HepG2 (cell line): ENCODE measurements around the gene UCKL1. TPM values are rescaled to one million over a fixed set of nuclear protein-coding genes. Genes with fewer than 3 reads are reported as not detected.

Experiments used
- CREM ChIP-seq, 2 experiments: sonication (generic) in 1 of 2; formaldehyde crosslinking in 1 of 2; IDR thresholded peaks; 2 replicates each; pipeline versions ENCODE4 v1.4.0 to v1.6.1; 2016 to 2020; ENCODE audit warnings: antibody characterized with exemption in 1 of 2, mild to moderate bottlenecking in 1 of 2, missing genetic modification reagents in 1 of 2
- EP300 ChIP-seq, 3 experiments: sonication (generic) in 1 of 3; formaldehyde crosslinking in 1 of 3; IDR thresholded peaks; 2 replicates each; pipeline versions ENCODE4 v1.5.1 to v1.6.1; 2011 to 2020; ENCODE audit warnings: low read depth in 2 of 3, low read length in 2 of 3, borderline replicate concordance in 1 of 3, improper control_type of control experiment in 1 of 3, mild to moderate bottlenecking in 1 of 3, missing genetic modification reagents in 1 of 3, moderate library complexity in 1 of 3
- GATAD2A ChIP-seq: IDR thresholded peaks from 2 replicates; pipeline ENCODE4 v1.6.1; 2016
- HNF1B ChIP-seq: sonication (generic); formaldehyde crosslinking; IDR thresholded peaks from 2 replicates; pipeline ENCODE4 v1.5.1; 2020; ENCODE audit warnings: mild to moderate bottlenecking, moderate library complexity, missing genetic modification reagents
- KDM5A ChIP-seq: fragments of 200-600 bp; sonication (generic); IDR thresholded peaks from 2 replicates; pipeline ENCODE4 v1.7.0; 2018; ENCODE audit warnings: antibody characterized with exemption, mild to moderate bottlenecking, low read length, borderline replicate concordance
- MTF1 ChIP-seq: sonication (generic); formaldehyde crosslinking; IDR thresholded peaks from 2 replicates; pipeline ENCODE4 v1.5.0; 2020; ENCODE audit warnings: missing genetic modification reagents
- NFKB2 ChIP-seq: sonication (generic); formaldehyde crosslinking; IDR thresholded peaks from 2 replicates; pipeline ENCODE4 v1.4.0; 2020; ENCODE audit warnings: missing genetic modification reagents, borderline replicate concordance
- NFYB ChIP-seq: sonication (generic); formaldehyde crosslinking; IDR thresholded peaks from 2 replicates; pipeline ENCODE4 v1.4.0; 2020; ENCODE audit warnings: missing genetic modification reagents
- NR0B2 ChIP-seq: sonication (generic); formaldehyde crosslinking; IDR thresholded peaks from 2 replicates; pipeline ENCODE4 v1.4.0; 2020; ENCODE audit warnings: mild to moderate bottlenecking, missing genetic modification reagents
- PITX1 ChIP-seq: sonication (generic); formaldehyde crosslinking; IDR thresholded peaks from 2 replicates; pipeline ENCODE4 v1.5.1; 2020; ENCODE audit warnings: mild to moderate bottlenecking, missing genetic modification reagents
- SALL2 ChIP-seq: sonication (generic); formaldehyde crosslinking; IDR thresholded peaks from 2 replicates; pipeline ENCODE4 v1.8.1; 2023; ENCODE audit warnings: mild to moderate bottlenecking, missing genetic modification reagents, inconsistent platforms
- SIN3A ChIP-seq: IDR thresholded peaks from 2 replicates; pipeline ENCODE4 v1.6.1; 2011; ENCODE audit warnings: low read depth, mild to moderate bottlenecking, control low read depth, low read length, borderline replicate concordance
- ZBTB10 ChIP-seq: sonication (generic); formaldehyde crosslinking; IDR thresholded peaks from 2 replicates; pipeline ENCODE4 v1.4.0; 2020; ENCODE audit warnings: missing genetic modification reagents, borderline replicate concordance
- ZKSCAN8 ChIP-seq: IDR thresholded peaks from 2 replicates; pipeline ENCODE4 v1.6.1; 2016; ENCODE audit warnings: borderline replicate concordance, missing genetic modification reagents, missing compliant biosample characterization
- ZNF124 ChIP-seq: sonication (generic); formaldehyde crosslinking; IDR thresholded peaks from 2 replicates; pipeline ENCODE4 v1.4.0; 2020; ENCODE audit warnings: missing genetic modification reagents
- ZNF251 ChIP-seq: sonication (generic); formaldehyde crosslinking; IDR thresholded peaks from 2 replicates; pipeline ENCODE4 v1.9.0; 2021; ENCODE audit warnings: mild to moderate bottlenecking, missing genetic modification reagents
- ZNF333 ChIP-seq: sonication (generic); formaldehyde crosslinking; IDR thresholded peaks from 2 replicates; pipeline ENCODE4 v1.4.0; 2020; ENCODE audit warnings: mild to moderate bottlenecking, missing genetic modification reagents, borderline replicate concordance
- ZNF446 ChIP-seq: sonication (generic); formaldehyde crosslinking; IDR thresholded peaks from 2 replicates; pipeline ENCODE4 v1.5.0; 2020; ENCODE audit warnings: mild to moderate bottlenecking, missing genetic modification reagents
- ZNF530 ChIP-seq: sonication (generic); formaldehyde crosslinking; IDR thresholded peaks from 2 replicates; pipeline ENCODE4 v1.5.0; 2020; ENCODE audit warnings: low read depth, mild to moderate bottlenecking, missing genetic modification reagents
- ZNF543 ChIP-seq: sonication (generic); formaldehyde crosslinking; IDR thresholded peaks from 2 replicates; pipeline ENCODE4 v1.4.0; 2020; ENCODE audit warnings: mild to moderate bottlenecking, missing genetic modification reagents
- ZNF605 ChIP-seq: sonication (generic); formaldehyde crosslinking; IDR thresholded peaks from 2 replicates; pipeline ENCODE4 v1.8.0; 2022; ENCODE audit warnings: mild to moderate bottlenecking, missing genetic modification reagents
- ZNF761 ChIP-seq: sonication (generic); formaldehyde crosslinking; conservative IDR thresholded peaks from 2 replicates; pipeline ENCODE4 v1.4.0; 2020; ENCODE audit warnings: mild to moderate bottlenecking, missing genetic modification reagents
- ZNF790 ChIP-seq: sonication (generic); formaldehyde crosslinking; IDR thresholded peaks from 2 replicates; pipeline ENCODE4 v1.8.0; 2022; ENCODE audit warnings: missing genetic modification reagents, mild to moderate bottlenecking, borderline replicate concordance
- ZSCAN29 ChIP-seq: sonication (generic); formaldehyde crosslinking; conservative IDR thresholded peaks from 2 replicates; pipeline ENCODE4 v1.4.0; 2020; ENCODE audit warnings: mild to moderate bottlenecking, missing genetic modification reagents
- polyA plus RNA-seq, 8 experiments: library from polyadenylated mRNA; depleted of rRNA in 3 of 8; stranded (reverse) in 7 of 8; unstranded in 1 of 8; fragments of >200 nt; fragmentation: Illumina TruSeq in 4 of 8; extraction: Trizol in 4 of 8; gene quantifications; 2 replicates each; pipeline versions ENCODE4 v1.2.1 to v1.2.3, GENCODE V29; 2011 to 2016; ENCODE audit warnings: low read depth in 4 of 8, missing spikeins in 1 of 8, mixed read lengths in 1 of 8; ENCODE audit not compliant: insufficient read depth in 1 of 8
- total RNA-seq, 5 experiments: library from RNA; depleted of rRNA; stranded (reverse); fragments of >200 nt; fragmentation: Illumina TruSeq; extraction: Trizol; gene quantifications; 2 replicates each; pipeline ENCODE4 v1.2.3, GENCODE V29; 2016; ENCODE audit warnings: low read depth in 1 of 5

Gene UCKL1
- total and polyA plus RNA-seq, 2 of the 13 experiments (the other 11 are each of a cell fraction or from before 2014, with no cell fraction given): 50.2 to 126 TPM

GRCh38 chr20:63972312-63973159 lies 16.3 kb upstream of the UCKL1 start (continued):
- TF ChIP-seq PITX1 (CRISPR knock-in tag) (0 out of 2 replicates have a peak, but pooled peaks have one; percentile 24), SIN3A (0 out of 2 replicates have a peak, but pooled peaks have one; percentile 17), ZNF251 (CRISPR knock-in tag) (no peak), ZNF605 (no peak; the same call in 1 of the 2 replicates), ZNF530 (CRISPR knock-in tag) (no peak), ZNF333 (CRISPR knock-in tag) (no peak), HNF1B (CRISPR knock-in tag) (no peak), NFKB2 (CRISPR knock-in tag) (peak; percentile 87; the same call in 1 of the 2 replicates), ZNF446 (CRISPR knock-in tag) (no peak), SALL2 (0 out of 2 replicates have a peak, but pooled peaks have one; percentile 36), ZBTB10 (no peak), MTF1 (no peak), ZNF124 (CRISPR knock-in tag) (no peak), KDM5A (no peak), NFYB (CRISPR knock-in tag) (no peak), ZNF543 (no peak), NR0B2 (peak; percentile 62; the same call in 1 of the 2 replicates), CREM (IDR thresholded peaks at IDR 0.05) (peak; percentile 33; the same call in 1 of the 2 replicates), CREM (CRISPR knock-in tag; IDR thresholded peaks at IDR 0.05) (no peak), ZNF790 (CRISPR knock-in tag) (no peak), EP300 (IDR thresholded peaks at IDR 0.05; ENCODE audit: low read depth in 2 of 2, low read length in 2 of 2) (no peak), EP300 (CRISPR knock-in tag; IDR thresholded peaks at IDR 0.05; ENCODE audit: borderline replicate concordance) (no peak), ZKSCAN8 (no peak), GATAD2A (peak; percentile 37; the same call in 1 of the 2 replicates), ZSCAN29 (CRISPR knock-in tag) (no peak; the same call in 1 of the 2 replicates), ZNF761 (CRISPR knock-in tag) (no peak; the same call in 1 of the 2 replicates)
